ENCODE results near the gene TEKTIP1.

- no peak for TF ChIP-seq CTCF (IDR thresholded peaks at IDR 0.05)
- no peak for TF ChIP-seq POLR2A (IDR thresholded peaks at IDR 0.05)
Observed at GRCh38 chr19:3499738-3500428, 39.1 kb upstream of the TEKTIP1 start.
